GM12873 (cell line): ENCODE results near the gene PCSK5.

Source experiments
- TF ChIP-seq, protein P1 (sequence below): IDR thresholded peaks from 2 replicates; pipeline ENCODE4 v1.5.1; 2012; ENCODE audit warnings: low read depth, mild to moderate bottlenecking, moderate library complexity, low read length, control low read depth; ENCODE audit not compliant: insufficient read depth; ENCODE audit errors: missing control alignments

PCSK5 gene

DNA sequence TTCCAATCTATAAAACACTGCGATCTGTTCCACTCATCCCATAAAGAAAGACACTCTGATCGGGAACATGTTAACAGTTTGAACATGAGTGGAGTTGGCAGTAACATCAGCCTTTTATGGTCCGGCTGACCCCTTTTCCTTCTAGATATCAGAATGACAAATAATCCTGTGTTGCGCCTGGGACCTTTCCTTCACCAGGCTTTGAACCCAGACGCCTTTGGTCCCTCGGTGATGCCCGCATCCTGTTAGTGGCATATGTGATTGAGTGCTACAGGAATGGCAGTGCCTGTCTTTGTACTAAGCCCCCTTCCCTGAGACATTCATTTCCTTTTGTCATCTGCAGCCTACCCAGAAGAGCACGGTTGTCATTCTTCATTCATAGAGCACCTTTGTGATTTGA, 209.0 kb downstream of the PCSK5 start:
- TF ChIP-seq, protein P1, sequence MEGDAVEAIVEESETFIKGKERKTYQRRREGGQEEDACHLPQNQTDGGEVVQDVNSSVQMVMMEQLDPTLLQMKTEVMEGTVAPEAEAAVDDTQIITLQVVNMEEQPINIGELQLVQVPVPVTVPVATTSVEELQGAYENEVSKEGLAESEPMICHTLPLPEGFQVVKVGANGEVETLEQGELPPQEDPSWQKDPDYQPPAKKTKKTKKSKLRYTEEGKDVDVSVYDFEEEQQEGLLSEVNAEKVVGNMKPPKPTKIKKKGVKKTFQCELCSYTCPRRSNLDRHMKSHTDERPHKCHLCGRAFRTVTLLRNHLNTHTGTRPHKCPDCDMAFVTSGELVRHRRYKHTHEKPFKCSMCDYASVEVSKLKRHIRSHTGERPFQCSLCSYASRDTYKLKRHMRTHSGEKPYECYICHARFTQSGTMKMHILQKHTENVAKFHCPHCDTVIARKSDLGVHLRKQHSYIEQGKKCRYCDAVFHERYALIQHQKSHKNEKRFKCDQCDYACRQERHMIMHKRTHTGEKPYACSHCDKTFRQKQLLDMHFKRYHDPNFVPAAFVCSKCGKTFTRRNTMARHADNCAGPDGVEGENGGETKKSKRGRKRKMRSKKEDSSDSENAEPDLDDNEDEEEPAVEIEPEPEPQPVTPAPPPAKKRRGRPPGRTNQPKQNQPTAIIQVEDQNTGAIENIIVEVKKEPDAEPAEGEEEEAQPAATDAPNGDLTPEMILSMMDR = no peak

DNA sequence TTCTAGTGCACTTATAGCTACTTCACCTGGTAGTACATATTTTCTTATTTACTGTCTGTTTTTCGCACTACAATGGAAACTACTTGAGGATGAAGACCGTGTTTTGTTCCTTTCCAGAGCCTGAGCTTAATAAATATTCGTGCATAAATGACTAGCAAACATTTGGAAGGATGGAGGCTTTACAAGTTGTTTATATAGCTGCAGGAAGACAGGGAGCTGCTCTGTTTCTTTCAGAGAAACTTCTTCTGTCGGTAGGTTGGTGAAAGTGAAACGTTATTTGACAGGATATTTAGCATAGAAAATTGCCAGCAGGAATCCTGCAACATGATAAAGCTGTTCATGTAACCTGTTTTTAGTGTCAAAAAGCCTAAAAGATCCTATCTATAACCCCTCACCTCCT, 210.6 kb downstream of the PCSK5 start:
- TF ChIP-seq, protein P1 = no peak

- TF ChIP-seq, protein P1 = no peak
These were observed 211.0 kb downstream of the PCSK5 start for GRCh38 chr9:76101491-76101890.

DNA sequence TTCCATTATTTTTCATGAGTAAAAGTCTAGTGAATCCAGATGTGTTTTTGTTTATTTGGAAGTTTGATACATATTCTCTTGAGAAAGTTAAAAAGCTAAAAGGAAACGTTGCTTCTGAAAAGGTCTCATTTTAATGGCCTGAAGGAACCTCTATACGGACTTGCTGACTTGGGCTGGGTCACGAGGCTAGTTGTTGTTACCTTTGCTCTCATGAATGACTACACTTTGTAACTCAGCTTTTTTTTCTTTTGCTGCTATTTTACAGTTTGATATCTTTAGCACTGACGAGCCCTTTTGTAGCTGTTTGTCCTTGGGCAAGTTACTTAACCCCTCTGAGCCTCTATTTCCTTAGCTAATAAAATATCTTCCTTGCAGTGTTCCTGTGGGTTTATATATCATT, 211.5 kb downstream of the PCSK5 start:
- TF ChIP-seq, protein P1 = no peak

- TF ChIP-seq, protein P1 = no peak
These were observed 213.2 kb downstream of the PCSK5 start for GRCh38 chr9:76103531-76104315.

DNA sequence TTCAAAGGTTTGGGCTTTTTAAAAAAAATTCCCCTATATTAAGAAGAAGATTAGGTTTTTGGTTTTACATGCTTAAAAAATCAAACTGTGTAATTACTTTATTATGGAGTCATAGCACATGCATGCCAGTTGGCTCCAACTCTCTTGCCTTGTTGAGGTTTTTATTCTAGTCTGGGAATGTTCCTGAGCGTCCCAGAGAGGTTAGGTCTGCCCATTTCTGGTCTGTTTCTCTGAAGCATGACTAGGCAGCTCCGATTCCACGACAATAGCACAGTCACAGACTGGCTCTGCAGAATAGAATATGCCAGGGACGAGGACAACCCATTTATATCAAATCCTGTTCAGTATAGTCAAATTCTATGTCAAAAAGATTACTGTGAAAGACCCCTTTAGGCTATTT, 217.0 kb downstream of the PCSK5 start:
- TF ChIP-seq, protein P1 = no peak

DNA sequence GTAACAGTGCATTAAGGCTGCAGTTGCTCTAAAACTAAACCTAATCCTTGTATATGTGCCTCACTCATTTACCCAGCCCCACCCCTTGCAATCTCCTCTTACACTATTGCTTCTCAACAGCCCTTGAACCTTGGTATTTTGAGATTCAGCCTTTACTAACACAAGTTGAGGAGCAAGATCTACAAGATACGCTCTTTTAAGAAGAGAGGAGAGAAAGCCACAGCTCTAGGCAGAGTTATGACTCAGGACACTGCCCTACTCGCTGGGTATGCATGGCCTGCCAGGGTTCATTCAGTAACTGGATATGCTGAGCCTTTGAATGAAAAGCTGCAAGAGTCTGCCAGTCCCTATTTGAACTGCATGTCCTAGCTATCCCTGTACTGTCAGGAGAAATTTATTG, 219.5 kb downstream of the PCSK5 start:
- TF ChIP-seq, protein P1 = no peak
